Progenitor cell of endocrine pancreas (in vitro differentiated cells): Measurements from ENCODE around the gene VPS26B. TPM values are rescaled to one million over a fixed set of nuclear protein-coding genes. Genes with fewer than 3 reads are reported as not detected.

ENCODE experiments used
- DNase-seq: peaks from one replicate; pipeline ENCODE4 v3.0.0; 2021; ENCODE audit warnings: low spot score; ENCODE audit not compliant: unreplicated experiment
- H3K27ac Mint-ChIP-seq: 2 replicates; pipeline ENCODE4 v1.8.0; 2021; ENCODE audit warnings: mild to moderate bottlenecking, moderate library complexity, mixed read lengths
- H3K27me3 Mint-ChIP-seq: 2 replicates; pipeline ENCODE4 v1.8.0; 2021; ENCODE audit warnings: mixed read lengths
- H3K36me3 Mint-ChIP-seq: 2 replicates; pipeline ENCODE4 v1.8.0; 2022; ENCODE audit warnings: mixed read lengths; ENCODE audit not compliant: insufficient read depth
- H3K4me1 Mint-ChIP-seq: 2 replicates; pipeline ENCODE4 v1.8.0; 2021; ENCODE audit warnings: low read depth, mixed read lengths
- H3K4me3 Mint-ChIP-seq: 2 replicates; pipeline ENCODE4 v1.8.0; 2021; ENCODE audit warnings: low read depth, mild to moderate bottlenecking, moderate library complexity, mixed read lengths
- H3K9me3 Mint-ChIP-seq: 2 replicates; pipeline ENCODE4 v1.8.0; 2021; ENCODE audit warnings: low read depth, mixed read lengths
- CTCF ChIP-seq: fragments of 200-600 bp; sonication (generic); IDR thresholded peaks from one replicate; pipeline ENCODE4 v1.5.0; 2021; ENCODE audit warnings: antibody characterized with exemption, mild to moderate bottlenecking; ENCODE audit not compliant: unreplicated experiment
- total RNA-seq: library from RNA; stranded (reverse); gene quantifications from 2 replicates; pipeline ENCODE4 v1.2.1, GENCODE V29; 2021

VPS26B gene
- total RNA-seq, 1 donor from 2014 or later = 39.6 TPM

- Mint-ChIP-seq H3K27me3 (no peaks in the 10 kb centered on the region), H3K4me1 (peaks cover 14% of the 10 kb centered on the region), H3K4me3 (peak overlapping the region; percentile 90), H3K36me3 (no peaks in the 10 kb centered on the region), H3K27ac (peak overlapping the region; percentile 96), H3K9me3 (no peaks in the 10 kb centered on the region)
- TF ChIP-seq CTCF = no peak
- peak; percentile 50 for DNase-seq
Observed at GRCh38 chr11:134224710-134225664, 516 bp downstream of the VPS26B start.

GRCh38 chr11:134226806-134227325, 2.4 kb downstream of the VPS26B start:
- no peak for DNase-seq
- Mint-ChIP-seq H3K4me1 (peaks cover 14% of the 10 kb centered on the region), H3K9me3 (no peaks in the 10 kb centered on the region), H3K27me3 (no peaks in the 10 kb centered on the region), H3K4me3 (peak overlapping the region; percentile 33), H3K27ac (no peak overlapping the region), H3K36me3 (no peaks in the 10 kb centered on the region)
- TF ChIP-seq CTCF = no peak

- DNase-seq = no peak
- Mint-ChIP-seq H3K4me3 (no peak overlapping the region), H3K4me1 (peaks cover 8% of the 10 kb centered on the region), H3K36me3 (no peaks in the 10 kb centered on the region), H3K27me3 (no peaks in the 10 kb centered on the region), H3K9me3 (no peaks in the 10 kb centered on the region), H3K27ac (no peak overlapping the region)
- no peak for TF ChIP-seq CTCF
Observed at GRCh38 chr11:134228625-134229024, 4.2 kb downstream of the VPS26B start.

GRCh38 chr11:134229126-134229790, 4.8 kb downstream of the VPS26B start:
- Mint-ChIP-seq H3K36me3 (no peaks in the 10 kb centered on the region), H3K9me3 (no peaks in the 10 kb centered on the region), H3K27me3 (no peaks in the 10 kb centered on the region), H3K4me1 (peaks cover 8% of the 10 kb centered on the region), H3K4me3 (no peak overlapping the region), H3K27ac (no peak overlapping the region)
- no peak for TF ChIP-seq CTCF
- no peak for DNase-seq

GRCh38 chr11:134230339-134230738, 5.9 kb downstream of the VPS26B start:
- Mint-ChIP-seq H3K36me3 (no peaks in the 10 kb centered on the region), H3K27me3 (no peaks in the 10 kb centered on the region), H3K9me3 (no peaks in the 10 kb centered on the region), H3K4me3 (no peak overlapping the region), H3K4me1 (peaks cover 6% of the 10 kb centered on the region), H3K27ac (no peak overlapping the region)
- no peak for DNase-seq
- TF ChIP-seq CTCF = no peak
